Measurements from ENCODE around the gene TSPAN17.
"Not testable (repeated sequence)": the region's sequence is repeated elsewhere in the genome, so short reads cannot be mapped to it uniquely, and the experiment has no call there.

Gene TSPAN17

DNA sequence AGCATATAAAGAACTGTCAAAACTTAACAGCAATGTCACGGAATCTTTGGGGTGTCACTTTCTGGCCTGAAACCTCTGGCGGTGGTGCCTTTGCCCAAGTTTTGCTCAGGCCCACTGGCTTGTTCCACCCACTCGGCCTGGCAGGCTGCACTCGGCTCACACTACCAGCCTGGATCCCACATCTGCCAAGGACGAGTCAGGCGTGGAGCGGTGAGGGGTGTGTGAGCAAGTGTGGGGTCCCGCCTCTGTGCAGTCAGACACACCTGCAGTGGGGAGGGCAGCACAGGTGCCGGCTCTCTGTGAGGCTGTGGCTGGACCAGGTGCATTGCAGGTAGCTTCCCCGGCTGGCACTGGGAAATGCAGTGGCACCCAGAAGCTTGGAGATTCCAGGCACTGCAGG lies 40.0 kb downstream of the TSPAN17 start:
- no peak for DNase-seq

GRCh38 chr5:176687881-176688280 lies 40.6 kb downstream of the TSPAN17 start:
- DNase-seq = no peak

DNA sequence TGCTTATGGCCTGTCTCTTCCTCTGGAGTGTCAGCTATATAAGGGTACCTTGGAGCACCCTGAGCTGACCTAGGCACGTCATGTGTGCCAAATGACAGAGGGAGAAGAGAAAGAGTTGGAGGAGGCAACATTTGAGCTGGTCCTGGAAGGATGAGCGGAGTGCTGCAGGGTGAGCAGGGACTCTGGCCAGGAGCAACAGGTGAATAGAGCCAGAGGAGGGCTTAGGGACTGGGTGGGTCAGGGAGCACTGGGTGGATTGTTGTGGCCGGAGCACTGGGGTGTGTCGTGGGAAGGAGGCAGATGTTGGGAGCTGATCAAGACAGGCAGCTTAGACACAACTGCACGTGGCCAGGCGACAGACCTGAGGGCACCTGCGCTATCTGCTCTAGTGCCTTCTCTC lies 43.6 kb downstream of the TSPAN17 start:
- no peak for DNase-seq

GRCh38 chr5:176691524-176691923 lies 44.2 kb downstream of the TSPAN17 start:
- DNase-seq = no peak

DNA sequence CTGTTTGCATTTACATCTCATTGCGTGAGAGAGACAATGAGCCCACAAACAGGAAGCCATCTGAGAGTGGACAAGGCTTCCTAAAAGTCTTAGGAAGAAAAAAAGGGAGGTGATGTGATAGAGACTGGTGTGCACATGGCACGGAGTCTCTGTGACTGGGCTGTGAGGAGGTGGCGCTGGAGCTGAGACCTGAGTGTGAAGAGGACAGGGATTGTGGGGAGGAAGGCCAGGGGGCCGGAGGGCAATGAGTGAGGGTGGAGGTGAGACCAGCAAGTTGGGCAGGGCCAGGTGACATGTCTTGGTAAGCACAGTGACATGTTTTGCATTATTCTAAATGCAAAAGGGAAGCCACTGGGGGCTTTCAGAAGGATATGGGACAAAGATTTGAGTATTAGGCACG lies 45.0 kb downstream of the TSPAN17 start:
- no peak for DNase-seq

DNA sequence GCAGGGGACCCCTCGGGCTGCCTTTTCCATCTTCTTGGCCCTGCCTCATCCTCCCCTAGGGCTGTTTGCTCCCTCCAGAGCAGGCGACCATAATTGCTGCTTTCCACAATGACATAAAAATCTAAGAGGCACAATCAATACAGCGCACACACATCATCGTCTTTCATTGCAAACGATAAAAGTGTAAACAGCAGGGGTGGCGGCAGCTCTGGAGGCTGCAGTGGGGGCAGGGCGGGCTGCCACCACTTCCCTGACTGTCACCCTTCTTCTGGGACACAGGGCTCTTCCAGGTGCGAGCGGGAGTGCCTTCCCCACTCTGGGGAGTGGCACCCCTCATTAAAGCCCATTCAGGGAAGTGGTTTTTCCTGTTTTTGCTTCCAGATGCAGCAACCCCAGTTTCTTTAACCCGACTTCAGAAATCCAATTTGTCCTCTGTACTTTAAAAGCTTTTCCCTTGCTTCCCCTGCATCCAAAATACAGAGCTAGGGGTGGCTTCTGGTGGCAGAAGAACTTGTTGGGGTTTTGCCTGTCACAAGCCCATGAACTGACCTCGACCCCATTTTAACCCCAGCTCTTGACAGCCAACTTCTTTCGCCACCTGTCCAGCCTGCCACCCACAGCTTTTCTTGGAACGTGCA lies 45.7 kb downstream of the TSPAN17 start:
- DNase-seq = no peak

- DNase-seq = no peak
These were observed 46.2 kb downstream of the TSPAN17 start for GRCh38 chr5:176693477-176693851.

DNA sequence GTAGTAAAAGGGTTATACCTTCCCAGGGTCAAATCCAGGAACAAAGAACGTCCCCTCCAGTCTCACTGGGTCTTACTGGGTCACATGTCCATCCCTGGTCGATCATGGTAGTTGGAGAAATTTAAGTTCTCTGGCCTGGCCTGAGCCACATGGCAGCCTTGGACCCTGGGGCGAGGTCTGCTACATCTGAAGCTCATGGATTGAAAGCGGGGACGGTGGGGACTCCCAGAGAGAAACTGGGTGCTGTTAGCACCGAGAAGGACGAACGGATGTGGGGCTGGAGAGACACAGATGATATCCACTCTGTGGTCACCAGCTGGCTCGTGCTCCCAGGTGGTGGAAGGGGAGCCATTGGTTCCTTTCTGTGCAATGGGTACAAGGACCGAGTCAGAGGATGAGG lies 46.9 kb downstream of the TSPAN17 start:
- DNase-seq = no peak

DNA sequence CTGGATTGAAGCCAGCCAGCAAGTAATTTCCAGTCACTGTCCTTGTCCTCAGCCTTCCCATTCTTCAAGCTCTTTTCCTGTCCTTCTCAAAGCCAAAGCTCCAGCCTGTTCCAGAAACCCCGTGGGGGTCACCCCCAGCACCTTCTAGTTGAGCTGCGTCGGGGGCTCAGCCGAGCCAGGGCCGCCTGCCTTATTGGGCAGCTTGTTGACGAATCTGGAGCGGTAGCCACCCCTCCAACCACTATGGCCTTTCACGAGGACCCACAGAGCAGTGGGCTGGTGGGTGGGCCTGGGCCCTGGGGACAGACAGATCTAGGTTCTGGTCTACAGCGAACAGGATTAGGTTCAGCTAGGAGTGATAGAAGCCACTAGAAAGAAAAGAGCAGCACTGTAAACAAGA lies 47.3 kb downstream of the TSPAN17 start:
- DNase-seq = no peak

DNA sequence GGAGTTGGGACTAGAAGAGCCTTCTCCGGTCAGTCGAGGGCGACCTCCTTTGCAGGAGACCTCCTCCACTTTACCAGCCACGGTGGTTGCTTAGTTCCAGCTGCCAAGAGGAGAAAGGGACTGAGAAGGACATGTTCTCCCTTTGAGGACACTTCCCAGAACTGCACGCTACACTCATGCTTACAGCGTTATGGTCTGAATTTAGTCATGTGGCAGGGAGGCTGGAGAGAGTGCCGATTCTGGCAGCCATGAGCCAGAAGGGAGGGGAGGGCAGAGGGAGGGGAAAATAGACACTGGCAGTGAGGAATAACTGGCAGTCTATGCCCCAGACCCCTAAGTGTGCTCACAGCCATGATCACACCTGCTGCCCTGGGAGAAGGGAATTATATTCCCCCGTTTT lies 47.8 kb downstream of the TSPAN17 start:
- no peak for DNase-seq

DNA sequence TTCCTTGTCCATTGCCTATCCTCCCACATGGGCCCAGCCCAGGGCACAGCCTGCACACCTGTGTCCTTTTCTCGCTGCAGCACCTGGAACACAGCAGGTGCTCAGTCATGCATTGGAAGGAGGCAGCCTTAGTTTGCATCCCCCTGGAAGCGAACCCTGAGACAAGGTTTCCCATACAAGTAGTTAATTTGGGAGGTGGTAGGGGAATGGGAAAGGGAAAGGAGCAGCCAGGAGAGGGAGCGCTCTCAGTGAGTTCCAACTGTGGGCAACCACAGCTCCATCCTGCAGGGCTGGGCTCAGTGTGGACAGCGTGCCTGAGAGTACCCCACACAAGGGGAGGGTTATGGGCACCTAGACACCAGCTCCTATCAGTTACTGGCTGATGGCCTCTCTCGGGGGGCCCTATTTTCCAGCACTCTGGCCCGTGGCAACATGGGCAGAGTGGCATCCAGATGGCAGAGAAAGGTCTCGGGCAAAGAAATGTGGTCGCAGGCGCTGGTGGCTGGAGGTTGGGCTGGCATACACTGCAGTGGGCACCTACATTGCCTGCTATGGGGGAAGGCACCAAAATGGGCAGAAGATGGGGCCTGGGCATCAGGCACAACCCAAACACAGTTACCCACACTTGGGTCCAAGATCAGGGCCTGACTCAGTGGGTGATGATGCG lies 50.1 kb downstream of the TSPAN17 start:
- DNase-seq = no peak

GRCh38 chr5:176697934-176698538 lies 50.8 kb downstream of the TSPAN17 start:
- DNase-seq = no peak

DNA sequence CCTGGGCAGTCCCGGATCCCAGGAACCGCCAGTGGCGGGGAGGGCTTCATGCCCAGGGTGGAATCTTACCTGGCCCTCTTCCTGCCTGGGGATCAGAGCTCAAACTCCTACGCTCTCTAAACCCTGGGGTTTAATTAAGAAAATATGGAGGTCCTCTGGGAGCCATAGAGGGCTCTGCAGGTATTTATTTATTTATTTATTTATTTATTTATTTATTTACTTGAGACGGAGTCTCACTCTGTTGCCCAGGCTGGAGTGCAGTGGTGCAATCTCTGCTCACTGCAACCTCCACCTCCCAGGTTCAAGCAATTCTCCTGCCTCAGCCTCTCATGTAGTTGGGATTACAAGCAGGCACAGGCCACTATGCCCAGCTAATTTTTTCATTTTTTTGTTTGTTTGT lies 52.2 kb downstream of the TSPAN17 start:
- DNase-seq = not testable (repeated sequence)

DNA sequence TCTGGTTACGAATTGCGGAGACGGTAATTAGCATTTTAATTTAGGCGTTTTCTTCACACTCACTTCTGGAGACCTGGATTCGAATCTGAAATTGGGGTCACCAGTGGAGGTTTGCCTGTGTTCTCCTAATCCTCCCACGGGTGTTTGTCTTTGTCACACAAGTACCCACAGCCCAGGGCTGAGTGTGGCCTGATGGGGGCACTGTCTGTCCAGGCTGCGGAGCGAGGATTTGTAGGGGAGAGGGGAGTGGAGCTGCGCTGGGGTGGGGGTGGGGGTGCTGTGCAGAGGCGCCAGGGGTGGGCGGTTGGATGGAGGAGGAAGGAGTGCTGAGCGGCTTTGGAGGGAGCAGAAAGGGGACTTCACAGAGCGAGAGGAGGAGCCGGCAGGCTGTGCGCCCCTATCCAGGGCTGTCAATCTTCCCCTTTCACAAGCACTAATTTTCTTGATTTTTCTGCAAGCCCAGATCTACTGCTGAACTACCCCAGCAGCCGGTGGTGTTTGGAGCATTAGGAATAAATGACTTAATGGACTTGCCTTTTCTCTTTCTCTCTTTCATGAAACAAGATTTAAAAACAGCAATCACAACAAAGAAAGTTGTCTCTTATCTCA lies 53.1 kb downstream of the TSPAN17 start:
- no peak for DNase-seq

DNA sequence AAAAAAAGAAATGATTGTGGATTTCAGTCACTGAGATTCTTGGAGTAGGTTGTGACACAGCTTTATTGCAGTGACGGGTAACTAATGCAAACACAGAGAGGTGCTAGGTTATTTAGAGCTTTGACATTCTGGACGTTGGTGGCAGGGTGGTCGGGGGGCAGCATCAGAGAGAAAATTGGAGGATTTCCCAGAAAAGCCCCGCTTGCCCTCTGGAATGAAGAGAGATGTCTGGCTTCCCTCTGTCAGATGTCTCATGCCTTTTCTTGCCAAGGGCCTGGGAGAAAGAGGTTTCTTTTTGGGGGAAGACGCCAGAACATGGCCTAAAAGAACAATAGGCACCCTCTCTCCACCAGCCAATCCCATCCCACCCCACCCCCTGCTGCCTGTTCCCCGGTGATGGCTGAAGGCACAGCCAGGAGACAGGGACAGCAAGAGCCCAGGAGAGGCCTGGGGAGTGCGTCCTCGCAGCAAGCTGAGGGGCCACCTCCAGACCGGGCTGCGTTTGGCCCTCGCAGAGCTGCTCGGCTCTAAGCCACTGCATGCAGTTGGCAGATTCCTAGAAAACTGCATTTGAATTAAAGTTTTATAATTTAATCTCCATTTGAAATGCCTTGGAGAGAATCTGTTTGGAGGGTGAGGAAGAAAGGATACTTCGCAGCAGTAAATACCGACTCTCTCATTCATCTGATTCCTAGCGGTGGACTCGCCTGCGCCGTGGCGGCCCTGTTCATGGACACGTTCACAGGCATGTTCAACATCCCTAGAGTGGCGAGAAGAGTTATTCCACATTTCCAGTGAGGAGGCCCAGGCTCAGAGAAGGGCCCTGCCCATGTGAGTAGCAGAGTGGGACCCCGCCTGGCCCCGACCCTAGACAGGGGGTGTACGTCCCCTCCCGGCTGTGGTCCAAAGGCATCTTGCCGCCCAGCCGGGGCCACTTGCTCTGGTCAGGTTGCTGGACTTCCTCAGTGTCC lies 55.7 kb downstream of the TSPAN17 start:
- no peak for DNase-seq

DNA sequence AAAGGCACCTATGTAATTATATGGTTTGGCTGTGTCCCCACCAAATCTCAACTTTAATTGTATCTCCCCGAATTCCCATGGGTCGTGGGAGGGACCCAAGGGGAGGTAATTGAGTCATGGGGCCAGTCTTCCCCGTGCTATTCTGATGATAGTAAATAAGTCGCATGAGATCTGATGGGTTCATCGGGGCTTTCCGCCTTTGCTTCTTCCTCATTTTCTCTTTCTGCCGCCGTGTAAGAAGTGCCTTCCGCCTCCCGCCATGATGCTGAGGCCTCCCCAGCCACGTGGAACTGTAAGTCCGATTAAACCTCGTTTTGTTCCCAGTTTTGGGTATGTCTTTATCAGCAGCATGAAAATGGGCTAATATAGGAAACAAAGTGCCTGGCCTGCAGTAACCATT lies 56.6 kb downstream of the TSPAN17 start:
- DNase-seq = no peak

DNA sequence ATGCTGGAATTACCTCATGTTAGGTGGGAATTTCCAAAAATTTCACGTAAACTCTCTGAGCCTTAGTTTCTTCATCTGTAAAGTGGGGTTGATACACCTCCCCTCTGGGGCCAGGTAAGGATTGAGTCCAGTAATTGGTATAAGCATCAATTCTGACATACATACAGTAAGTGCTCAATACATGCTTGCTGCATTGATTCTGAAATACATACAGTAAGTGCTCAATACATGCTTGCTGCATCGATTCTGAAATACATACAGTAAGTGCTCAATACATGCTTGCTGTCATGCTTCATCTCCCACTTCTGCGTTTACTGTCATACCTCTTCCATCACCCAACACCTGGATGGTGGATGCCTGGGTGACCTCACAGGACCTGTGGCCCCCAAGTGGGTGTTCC lies 57.1 kb downstream of the TSPAN17 start:
- DNase-seq = no peak

- DNase-seq = no peak
These were observed 57.5 kb downstream of the TSPAN17 start for GRCh38 chr5:176704817-176705216.
